ENCODE results near the gene ABCB10.
"Not testable (repeated sequence)": the region's sequence is repeated elsewhere in the genome, so short reads cannot be mapped to it uniquely, and the experiment has no call there.

The ABCB10 gene

DNA sequence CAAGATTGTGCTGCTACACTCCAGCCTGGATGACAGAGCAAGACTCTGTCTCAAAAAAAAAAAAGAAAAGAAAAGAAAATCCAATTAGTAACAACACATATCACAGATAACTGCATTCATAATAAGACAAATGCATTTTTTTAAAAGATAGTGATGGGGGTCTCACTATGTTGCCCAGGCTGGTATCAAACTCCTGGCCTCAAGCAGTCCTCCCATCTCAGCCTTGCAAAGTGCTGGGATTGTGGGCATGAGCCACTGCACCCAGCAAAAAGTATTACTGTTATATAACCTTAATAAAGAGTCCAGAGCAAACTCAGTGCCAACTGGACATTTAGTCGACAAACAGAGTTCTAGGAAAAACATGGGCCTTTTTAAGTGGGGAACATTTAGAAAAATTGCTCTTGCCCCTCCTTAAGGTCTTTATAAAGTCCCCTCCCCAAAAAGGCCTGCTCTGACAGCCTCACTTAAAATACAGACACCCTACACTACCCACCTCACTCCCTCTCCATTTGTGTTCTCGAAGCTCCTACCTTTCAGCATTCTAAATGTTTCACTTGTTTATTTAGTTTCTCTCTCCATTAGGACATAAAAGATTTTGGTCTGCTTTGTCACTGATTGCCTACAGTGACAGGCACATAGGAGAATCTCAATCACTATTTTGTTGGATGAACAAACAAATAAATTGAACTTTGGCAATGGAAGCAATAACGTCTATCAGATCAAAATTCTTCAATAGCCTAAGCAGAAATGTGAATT, 7.5 kb downstream of the ABCB10 start:
- DNase-seq (ENCODE audit: low read depth, low spot score) = no peak
- H3K4me3 ChIP-seq (ENCODE audit: low read length) = no peak overlapping the region

DNA sequence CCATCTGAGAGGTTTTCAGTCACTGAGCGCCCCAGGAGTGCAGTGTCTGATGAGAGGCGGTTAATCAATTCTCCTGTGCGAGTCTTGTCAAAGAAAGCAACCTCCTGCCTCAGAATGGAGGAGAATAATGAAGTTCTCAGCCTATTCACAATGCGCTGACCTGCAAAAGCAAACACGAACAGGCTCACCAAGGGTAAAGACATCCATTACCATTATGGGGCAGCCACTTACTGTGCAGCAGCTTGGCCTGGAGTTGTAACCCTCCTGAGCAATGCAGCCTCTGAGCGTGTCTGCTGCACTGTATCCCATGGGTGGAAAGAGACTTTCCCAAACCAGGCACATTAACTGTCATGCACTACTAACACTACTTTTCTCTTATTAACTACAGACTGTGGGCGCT, 11.0 kb downstream of the ABCB10 start:
- H3K4me3 ChIP-seq (ENCODE audit: low read length) = no peak overlapping the region
- DNase-seq (ENCODE audit: low read depth, low spot score) = no peak

DNA sequence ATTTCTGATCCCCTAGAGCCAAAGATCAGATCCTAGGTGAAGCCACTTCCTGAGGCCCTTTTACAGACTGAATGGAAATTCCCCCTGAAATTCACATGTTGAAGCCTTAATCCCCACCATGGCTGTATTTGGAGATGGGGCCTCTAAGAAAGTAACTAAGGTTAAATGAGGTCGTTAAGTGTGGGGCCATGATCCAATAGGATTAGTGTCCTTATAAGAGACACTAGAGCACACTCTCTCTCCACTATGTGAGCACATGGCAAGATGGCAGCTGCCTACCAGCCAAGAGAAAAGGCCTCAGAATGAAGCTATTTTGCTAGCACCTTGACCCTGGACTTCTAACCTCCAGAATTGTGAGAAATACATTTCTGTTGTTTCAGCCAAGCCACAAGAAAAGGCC, 13.9 kb downstream of the ABCB10 start:
- H3K4me3 ChIP-seq (ENCODE audit: low read length) = no peak overlapping the region
- no peak for DNase-seq (ENCODE audit: low read depth, low spot score)

DNA sequence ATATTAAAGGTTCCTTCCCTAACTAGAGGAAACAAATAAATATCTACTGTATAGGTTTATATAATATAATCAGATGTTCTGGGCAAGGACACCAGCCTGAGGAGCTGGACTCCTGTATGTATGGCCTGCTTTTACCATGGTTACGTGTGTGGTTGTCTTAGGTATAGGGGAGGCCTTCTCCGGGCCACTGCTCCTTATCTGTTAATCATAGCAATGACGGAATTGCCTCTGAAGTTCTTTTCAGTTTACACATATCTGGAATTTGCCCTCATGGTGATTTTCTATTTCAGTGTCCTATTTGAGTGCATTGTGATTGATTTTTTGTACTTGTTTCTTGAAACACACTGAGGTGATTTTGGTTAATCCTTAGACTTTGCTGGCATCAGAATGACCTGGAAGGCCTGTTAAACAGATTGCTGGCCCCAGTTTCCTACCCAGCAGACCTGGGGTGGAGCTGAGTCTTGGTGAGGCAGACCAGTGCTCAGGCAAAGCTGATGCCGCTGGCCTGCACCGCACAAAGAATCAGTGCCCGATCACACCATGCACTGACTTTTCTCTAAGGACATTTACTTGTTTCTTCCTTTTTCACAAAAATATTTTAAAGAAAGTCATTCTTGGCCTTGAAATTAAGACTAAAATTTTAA, 18.5 kb downstream of the ABCB10 start:
- no peak overlapping the region for H3K4me3 ChIP-seq (ENCODE audit: low read length)
- no peak for DNase-seq (ENCODE audit: low read depth, low spot score)

DNA sequence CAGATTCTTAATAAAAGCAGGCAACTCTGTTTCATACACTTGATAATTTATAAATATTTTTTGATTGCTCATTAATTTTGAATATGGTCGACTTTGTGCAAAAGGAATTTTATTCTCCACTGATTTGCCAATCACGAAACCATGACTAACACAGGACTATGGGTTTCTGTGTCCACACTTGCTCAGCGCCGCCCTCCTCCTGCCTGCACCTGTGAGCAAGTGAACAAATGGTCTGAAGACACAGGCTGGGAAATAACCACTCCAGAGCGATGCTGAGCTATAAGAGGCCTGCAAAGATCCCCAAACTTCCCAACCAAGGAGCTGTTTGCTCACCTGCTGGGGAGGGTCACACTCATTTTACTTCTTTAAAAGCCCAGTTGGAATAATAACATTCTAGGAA, 19.6 kb downstream of the ABCB10 start:
- no peak for DNase-seq (ENCODE audit: low read depth, low spot score)
- no peak overlapping the region for H3K4me3 ChIP-seq (ENCODE audit: low read length)

DNA sequence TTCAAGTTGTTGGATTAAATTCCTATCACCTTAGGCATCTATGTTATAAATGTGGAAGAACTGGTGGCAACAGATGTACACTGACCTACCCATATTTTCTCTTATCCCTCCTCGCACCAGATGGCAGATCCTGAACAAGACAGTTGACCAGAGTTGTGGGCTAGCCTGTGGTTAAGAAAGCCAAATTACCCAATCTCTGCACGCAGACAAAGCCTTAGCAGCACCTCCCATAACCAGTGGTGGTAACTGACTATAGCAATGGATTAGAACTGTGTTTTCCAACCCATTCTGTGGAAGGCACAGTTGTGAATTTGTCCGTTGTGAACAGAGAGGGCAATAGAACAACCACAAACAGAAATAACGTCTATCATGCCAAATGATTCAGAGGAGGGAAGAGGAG, 20.6 kb downstream of the ABCB10 start:
- DNase-seq (ENCODE audit: low read depth, low spot score) = peak; percentile 86
- no peak overlapping the region for H3K4me3 ChIP-seq (ENCODE audit: low read length)

DNA sequence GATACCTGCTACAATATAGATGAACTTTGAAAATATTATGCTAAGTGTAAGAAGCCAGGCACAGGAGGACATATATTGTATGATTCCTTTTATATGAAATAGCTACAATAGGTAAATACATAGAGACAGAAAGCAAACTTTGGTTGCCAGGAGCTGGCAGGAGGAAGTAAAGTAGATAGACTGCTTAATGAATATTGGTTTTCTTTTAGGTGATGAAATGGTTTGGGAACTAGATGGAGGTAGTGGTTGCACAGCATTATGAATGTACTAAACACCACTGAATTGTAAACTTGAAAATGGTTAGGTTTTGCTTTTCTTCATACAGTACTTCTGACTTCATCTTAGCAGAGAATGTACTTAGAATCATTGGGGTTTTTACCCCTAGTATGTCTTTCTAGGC, 21.5 kb downstream of the ABCB10 start:
- H3K4me3 ChIP-seq (ENCODE audit: low read length) = no peak overlapping the region
- no peak for DNase-seq (ENCODE audit: low read depth, low spot score)

DNA sequence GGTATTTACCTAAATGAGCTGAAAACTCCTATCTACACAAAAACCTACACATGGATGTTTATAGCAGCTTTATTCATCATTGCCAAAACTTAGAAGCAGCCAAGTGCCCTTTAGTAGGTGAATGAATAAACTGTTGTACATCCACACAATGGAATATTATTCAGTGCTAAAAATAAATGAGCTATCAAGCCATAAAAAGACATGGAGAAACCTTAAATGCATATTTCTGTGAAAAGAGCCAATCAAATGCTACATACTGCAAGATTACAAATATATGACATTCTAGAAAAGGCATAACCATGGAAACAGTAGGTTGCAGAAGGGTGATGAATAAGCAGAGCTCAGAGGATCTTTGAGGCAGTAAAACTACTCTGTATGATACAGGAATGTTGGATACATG, 23.3 kb downstream of the ABCB10 start:
- H3K4me3 ChIP-seq (ENCODE audit: low read length) = no peak overlapping the region
- DNase-seq (ENCODE audit: low read depth, low spot score) = no peak

DNA sequence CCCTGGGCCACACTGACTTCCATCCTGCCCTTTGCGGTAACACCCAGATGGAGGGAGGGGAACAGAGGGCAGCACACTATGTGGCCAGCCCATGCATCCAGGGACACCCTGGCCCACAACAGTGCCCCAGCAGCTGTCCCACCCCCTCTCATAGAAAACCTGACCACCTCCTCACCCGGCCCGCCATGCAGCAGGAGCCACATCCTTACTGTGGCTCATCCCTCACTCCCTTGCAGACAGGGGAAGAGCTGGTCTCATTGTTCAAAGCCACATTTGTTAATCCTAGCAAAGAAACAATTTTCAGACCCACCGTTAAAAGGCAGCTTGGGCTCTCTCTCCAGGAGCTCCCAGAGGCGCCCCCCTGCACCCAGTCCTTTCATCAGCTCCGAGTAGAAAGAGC, 27.2 kb downstream of the ABCB10 start:
- no peak overlapping the region for H3K4me3 ChIP-seq (ENCODE audit: low read length)
- no peak for DNase-seq (ENCODE audit: low read depth, low spot score)

DNA sequence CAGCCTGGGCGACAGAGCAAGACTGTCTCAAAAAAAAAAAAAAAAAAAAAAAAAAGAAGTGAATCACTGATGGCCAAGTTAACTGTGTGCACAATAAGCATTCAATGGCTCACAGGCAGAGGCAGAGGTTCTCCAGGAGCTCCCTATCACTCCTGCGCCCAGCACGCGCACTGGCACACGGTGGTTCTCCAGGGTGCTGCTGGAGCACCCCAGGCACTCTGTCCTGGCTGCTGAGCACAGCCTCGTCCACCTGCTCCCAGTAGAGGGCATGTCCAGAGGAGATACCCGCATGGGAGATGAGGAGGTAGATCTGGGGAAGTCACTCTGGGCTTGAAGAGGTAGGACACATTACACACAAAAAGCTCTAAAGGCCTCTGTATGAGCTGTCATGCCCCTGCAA, 28.9 kb downstream of the ABCB10 start:
- no peak for DNase-seq (ENCODE audit: low read depth, low spot score)
- no peak overlapping the region for H3K4me3 ChIP-seq (ENCODE audit: low read length)

DNA sequence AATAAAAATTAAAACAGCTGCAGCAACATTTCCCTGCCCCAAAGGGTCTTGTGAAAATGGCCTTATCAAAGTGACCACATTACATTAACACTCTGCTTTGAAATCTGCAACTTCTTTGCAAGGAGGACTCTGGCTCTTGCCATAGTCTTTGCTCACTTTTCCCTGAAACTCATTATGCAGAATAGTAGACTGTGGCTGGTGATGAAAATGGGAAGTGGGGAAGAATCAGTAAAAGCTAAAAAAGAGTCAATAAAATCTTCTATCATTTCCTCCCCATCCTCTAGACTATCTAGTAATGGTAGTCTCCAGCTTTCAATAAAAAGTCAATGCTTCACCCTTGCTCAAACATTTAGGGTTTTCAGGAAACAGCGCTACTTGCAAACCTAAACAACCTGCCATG, 31.8 kb downstream of the ABCB10 start:
- no peak overlapping the region for H3K4me3 ChIP-seq (ENCODE audit: low read length)
- no peak for DNase-seq (ENCODE audit: low read depth, low spot score)

DNA sequence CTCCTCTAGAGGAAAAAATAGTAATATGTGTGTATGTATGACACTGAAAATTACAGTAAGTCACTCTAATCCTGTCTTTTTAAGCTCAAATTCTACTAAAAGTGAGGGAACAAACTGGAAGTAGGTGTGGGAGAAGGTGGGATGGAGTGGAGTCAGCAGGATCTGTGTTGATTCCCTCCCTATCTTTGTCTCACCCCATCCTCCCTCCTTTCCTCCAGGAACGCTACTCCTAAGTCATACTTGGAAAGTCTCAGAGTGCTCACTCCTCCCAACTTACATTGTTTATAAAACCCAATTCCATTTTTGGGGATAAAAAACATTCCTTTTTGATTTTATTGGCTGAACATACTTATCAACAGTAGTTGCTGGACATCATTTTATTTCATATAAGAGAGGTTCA, 35.5 kb downstream of the ABCB10 start:
- H3K4me3 ChIP-seq (ENCODE audit: low read length) = no peak overlapping the region

DNA sequence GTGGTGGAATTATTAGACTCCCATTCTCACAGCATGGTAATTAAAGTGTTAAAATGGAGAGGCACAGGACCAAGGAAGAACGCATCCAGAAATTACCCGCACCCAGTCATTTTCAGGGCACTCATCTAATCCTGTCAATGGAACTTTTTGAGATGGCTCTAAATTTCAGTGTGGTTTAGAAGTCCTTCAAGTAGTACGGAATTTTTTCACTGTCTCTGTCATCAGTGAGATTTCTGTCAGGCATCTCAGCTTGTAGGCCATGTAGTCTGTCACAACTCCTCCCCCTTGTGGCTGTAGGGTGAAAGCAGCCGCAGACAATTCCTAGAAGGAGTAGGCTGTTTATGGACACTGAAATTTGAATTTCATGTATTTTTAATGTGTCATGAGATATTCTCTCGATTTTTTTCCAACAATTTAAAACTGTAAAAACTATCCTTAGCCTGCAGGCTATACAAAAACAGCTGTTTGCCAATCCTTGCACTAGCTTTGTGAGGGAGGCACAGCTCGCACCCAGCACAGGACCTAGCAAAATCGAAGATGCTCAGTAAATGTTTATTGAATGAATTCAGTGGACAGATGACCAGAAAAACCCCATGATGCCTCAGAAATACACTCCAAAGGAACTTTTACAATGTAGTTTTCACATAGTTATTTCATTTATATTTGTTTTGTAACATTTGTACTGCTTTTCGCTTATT, 43.8 kb downstream of the ABCB10 start:
- DNase-seq (ENCODE audit: low read depth, low spot score) = peak; percentile 58
- H3K4me3 ChIP-seq (ENCODE audit: low read length) = no peak overlapping the region

More for the DNA sequence above, 35.5 kb downstream of the ABCB10 start:
- no peak for DNase-seq (ENCODE audit: low read depth, low spot score)

DNA sequence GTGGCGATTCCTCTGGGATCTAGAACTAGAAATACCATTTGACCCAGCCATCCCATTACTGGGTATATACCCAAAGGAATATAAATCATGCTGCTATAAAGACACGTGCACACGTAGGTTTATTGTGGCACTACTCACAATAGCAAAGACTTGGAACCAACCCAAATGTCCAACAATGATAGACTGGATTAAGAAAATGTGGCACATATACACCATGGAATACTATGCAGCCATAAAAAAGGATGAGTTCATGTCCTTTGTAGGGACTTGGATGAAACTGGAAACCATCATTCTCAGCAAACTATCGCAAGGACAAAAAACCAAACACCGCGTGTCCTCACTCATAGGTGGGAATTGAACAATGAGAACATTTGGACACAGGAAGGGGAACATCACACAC, 46.9 kb downstream of the ABCB10 start:
- not testable (repeated sequence) for H3K4me3 ChIP-seq (ENCODE audit: low read length); DNase-seq (ENCODE audit: low read depth, low spot score)

DNA sequence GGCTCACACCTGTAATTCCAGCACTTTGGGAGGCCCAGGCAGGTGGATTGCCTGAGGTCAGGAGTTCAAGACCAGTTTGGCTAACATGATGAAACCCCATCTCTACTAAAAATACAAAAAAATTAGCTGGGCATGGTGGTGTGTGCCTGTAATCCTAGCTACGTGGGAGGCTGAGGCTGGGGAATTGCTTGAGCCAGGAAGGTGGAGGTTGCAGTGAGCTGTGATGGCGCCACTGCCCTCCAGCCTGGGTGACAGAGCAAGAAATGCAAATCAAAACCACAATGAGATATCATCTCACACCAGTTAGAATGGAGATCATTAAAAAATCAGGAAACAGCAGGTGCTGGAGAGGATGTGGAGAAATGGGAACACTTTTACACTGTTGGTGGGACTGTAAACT, 47.3 kb downstream of the ABCB10 start:
- DNase-seq (ENCODE audit: low read depth, low spot score); H3K4me3 ChIP-seq (ENCODE audit: low read length): not testable (repeated sequence)

DNA sequence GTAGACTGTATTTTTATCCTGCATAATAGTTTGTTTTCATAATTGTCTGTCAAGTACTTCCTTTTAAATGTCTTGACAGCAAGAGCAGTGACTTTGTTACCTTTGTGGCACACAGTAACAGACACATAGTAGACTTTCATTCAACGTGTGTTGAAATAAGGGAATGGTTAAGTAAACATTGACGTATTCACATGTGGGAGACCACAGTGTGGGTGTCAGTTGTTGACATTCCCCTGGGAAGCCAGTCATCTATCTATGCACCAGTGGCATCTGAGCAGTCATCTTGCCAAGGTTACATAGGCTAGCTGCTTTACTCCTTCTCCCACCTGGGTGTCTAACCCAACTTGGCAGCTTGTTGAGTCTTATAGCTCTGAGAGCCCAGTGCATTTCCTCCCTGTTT, 48.9 kb downstream of the ABCB10 start:
- H3K4me3 ChIP-seq (ENCODE audit: low read length) = no peak overlapping the region
- no peak for DNase-seq (ENCODE audit: low read depth, low spot score)

DNA sequence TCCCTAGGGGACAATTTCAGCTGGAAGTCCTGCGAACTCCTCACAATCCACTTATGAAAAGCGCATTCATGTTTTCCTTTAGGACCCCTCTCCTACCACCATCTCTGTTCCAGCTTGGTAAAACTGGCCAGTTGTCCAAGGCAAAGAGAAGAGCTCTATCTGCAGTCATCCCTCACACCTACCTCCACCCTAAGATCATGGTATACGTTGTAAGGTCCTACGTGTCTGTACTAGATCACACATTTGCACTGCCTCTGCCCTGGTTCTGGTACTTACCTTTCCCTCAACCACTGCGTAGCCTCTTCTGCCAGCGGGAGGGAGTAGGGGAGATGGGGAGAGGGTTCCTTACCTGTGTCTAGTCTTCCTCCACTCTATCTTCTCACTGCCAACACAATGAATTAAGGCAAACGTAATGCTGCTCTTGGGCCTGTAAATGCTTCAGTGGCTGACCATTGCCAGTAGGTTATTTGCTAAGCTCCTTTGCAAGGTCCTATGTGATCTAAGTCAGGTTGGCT, 49.6 kb downstream of the ABCB10 start:
- DNase-seq (ENCODE audit: low read depth, low spot score) = no peak

DNA sequence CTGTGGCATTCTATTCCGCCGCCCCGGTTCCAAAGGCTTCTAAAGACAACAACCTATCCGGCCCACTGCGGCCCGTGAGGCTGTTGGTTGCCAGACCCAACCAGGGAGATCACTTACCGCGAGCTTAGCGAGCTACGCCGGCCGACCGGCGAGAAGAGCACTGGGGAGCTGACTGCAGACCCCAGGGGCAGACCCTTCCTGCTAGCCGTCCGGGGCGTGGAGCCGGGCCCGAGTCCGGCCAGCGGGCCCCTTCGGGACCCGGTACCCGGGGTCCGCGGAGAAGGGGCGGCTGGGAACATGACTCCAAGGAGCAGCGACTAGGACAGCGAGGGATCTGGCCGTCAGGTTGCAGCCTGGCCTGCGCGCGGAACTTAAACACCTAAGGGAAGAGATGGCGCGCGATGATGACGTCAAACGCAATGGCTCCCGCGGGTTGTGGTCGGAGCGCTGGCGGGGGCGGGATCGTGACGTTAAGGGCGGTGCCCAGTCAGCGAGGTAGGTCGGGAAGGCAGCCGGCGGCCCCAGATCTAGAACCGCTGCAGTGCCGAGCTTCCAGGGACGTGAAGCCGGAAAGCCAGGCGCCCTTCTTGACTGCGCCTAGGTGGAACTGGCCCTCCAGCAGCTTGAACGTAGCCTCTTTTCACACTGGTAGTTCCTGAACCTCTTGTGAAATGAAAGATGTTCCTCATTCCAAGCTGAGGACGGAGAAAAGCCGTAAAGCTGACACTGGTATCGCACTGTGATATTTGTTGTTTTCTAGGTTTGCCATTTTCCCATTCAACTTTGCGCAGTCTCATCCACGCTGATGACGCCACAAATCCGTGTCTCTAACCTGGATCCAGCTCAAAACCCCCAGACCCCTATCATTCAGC, 50.3 kb downstream of the ABCB10 start, which contains the start of gene NUP133:
TSS of gene NUP133 (minus strand) at position 391 of the 872 bp plus-strand sequence. CDS start at position 299, 92 bp downstream.
- H3K4me3 ChIP-seq (ENCODE audit: low read length) = peak within 1 kb of the TSS; percentile 96
- DNase-seq (ENCODE audit: low read depth, low spot score) = peak; percentile 97

More for the DNA sequence above, 49.6 kb downstream of the ABCB10 start:
- H3K4me3 ChIP-seq (ENCODE audit: low read length) = peak overlapping the region; percentile 96

DNA sequence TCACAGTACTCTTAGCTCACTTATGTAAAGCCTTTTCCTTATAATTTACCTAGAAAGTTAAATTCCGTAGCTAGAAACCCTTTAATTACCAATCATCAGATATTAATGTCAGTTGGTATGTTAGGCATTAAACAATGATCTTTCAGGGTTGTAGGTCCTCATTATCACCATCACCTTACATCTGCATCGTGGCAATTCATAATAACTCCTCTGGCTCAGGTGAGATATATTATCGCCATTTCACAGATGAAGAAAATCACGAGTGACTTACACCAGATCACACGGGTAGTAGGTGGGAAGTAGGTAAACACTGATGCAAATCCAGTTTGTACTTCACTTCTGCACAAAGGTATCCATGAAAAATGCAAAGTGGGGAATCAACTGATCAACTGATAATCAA, 51.0 kb downstream of the ABCB10 start:
- DNase-seq (ENCODE audit: low read depth, low spot score) = no peak

More for the DNA sequence above, 51.0 kb downstream of the ABCB10 start:
- peak overlapping the region; percentile 96 for H3K4me3 ChIP-seq (ENCODE audit: low read length)

Data from Jurkat, Clone E6-1 (cell line).